ENCODE results near the gene CACNA2D2.

- no peak for TF ChIP-seq ZNF350 (tag by site-specific recombination; IDR thresholded peaks at IDR 0.05)
- TF ChIP-seq ZNF544 (tag by site-specific recombination; IDR thresholded peaks at IDR 0.05), result no peak
- no peak for TF ChIP-seq ZBTB17 (tag by site-specific recombination; IDR thresholded peaks at IDR 0.05)
- TF ChIP-seq ZNF324 (tag by site-specific recombination; IDR thresholded peaks at IDR 0.05), result no peak
- TF ChIP-seq, protein P1, sequence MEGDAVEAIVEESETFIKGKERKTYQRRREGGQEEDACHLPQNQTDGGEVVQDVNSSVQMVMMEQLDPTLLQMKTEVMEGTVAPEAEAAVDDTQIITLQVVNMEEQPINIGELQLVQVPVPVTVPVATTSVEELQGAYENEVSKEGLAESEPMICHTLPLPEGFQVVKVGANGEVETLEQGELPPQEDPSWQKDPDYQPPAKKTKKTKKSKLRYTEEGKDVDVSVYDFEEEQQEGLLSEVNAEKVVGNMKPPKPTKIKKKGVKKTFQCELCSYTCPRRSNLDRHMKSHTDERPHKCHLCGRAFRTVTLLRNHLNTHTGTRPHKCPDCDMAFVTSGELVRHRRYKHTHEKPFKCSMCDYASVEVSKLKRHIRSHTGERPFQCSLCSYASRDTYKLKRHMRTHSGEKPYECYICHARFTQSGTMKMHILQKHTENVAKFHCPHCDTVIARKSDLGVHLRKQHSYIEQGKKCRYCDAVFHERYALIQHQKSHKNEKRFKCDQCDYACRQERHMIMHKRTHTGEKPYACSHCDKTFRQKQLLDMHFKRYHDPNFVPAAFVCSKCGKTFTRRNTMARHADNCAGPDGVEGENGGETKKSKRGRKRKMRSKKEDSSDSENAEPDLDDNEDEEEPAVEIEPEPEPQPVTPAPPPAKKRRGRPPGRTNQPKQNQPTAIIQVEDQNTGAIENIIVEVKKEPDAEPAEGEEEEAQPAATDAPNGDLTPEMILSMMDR (tag by site-specific recombination; IDR thresholded peaks at IDR 0.05), result no peak
- TF ChIP-seq ZNF335 (tag by site-specific recombination; conservative IDR thresholded peaks at IDR 0.05), result no peak
- TF ChIP-seq, protein P2, sequence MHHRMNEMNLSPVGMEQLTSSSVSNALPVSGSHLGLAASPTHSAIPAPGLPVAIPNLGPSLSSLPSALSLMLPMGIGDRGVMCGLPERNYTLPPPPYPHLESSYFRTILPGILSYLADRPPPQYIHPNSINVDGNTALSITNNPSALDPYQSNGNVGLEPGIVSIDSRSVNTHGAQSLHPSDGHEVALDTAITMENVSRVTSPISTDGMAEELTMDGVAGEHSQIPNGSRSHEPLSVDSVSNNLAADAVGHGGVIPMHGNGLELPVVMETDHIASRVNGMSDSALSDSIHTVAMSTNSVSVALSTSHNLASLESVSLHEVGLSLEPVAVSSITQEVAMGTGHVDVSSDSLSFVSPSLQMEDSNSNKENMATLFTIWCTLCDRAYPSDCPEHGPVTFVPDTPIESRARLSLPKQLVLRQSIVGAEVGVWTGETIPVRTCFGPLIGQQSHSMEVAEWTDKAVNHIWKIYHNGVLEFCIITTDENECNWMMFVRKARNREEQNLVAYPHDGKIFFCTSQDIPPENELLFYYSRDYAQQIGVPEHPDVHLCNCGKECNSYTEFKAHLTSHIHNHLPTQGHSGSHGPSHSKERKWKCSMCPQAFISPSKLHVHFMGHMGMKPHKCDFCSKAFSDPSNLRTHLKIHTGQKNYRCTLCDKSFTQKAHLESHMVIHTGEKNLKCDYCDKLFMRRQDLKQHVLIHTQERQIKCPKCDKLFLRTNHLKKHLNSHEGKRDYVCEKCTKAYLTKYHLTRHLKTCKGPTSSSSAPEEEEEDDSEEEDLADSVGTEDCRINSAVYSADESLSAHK (tag by site-specific recombination; IDR thresholded peaks at IDR 0.05), result no peak
- no peak for TF ChIP-seq ZNF501 (tag by site-specific recombination; IDR thresholded peaks at IDR 0.05)
- no peak for TF ChIP-seq ZNF600 (tag by site-specific recombination; IDR thresholded peaks at IDR 0.05)
- TF ChIP-seq ZNF510 (tag by site-specific recombination; IDR thresholded peaks at IDR 0.05; ENCODE audit: insufficient replicate concordance), result no peak
- TF ChIP-seq SP2 (tag by site-specific recombination; IDR thresholded peaks at IDR 0.05), result no peak
- TF ChIP-seq ZNF707 (tag by site-specific recombination; IDR thresholded peaks at IDR 0.05), result no peak
These were observed 160.4 kb downstream of the CACNA2D2 start for GRCh38 chr3:50342813-50343633.

All from HEK293 (cell line).